HAP-1 (cell line): ENCODE measurements around the gene CALCOCO1.

Experiments used
- DNase-seq, 2 experiments: peaks; one replicate each; pipeline ENCODE4 v3.0.0-alpha.2; 2016 to 2020; ENCODE audit warnings: low spot score in 2 of 2
- H3K27me3 ChIP-seq: fragments of 250-450 bp; sonication (Bioruptor Pico); 2 replicates; pipeline ENCODE4 v1.5.1; 2020; ENCODE audit warnings: low read depth, mild to moderate bottlenecking, moderate library complexity
- H3K36me3 ChIP-seq: fragments of 250-450 bp; sonication (Bioruptor Pico); replicated peaks from 2 replicates; pipeline ENCODE4 v1.5.1; 2020; ENCODE audit warnings: mild to moderate bottlenecking
- H3K4me1 ChIP-seq: fragments of 250-450 bp; sonication (Bioruptor Pico); 2 replicates; pipeline ENCODE4 v1.5.1; 2020; ENCODE audit warnings: mild to moderate bottlenecking
- H3K4me3 ChIP-seq: fragments of 250-450 bp; sonication (Bioruptor Pico); 2 replicates; pipeline ENCODE4 v1.5.1; 2020; ENCODE audit warnings: mild to moderate bottlenecking, moderate library complexity
- H3K9me3 ChIP-seq: fragments of 250-450 bp; sonication (Bioruptor Pico); 2 replicates; pipeline ENCODE4 v1.5.1; 2020; ENCODE audit warnings: mild to moderate bottlenecking, moderate library complexity
- in situ Hi-C: fragments of 300-500 bp; cut with MboI; formaldehyde crosslinking; loops from 3 replicates; pipeline ENCODE4 v1.14.3; 2020; ENCODE audit warnings: low sequenced_read_pairs, inconsistent platforms, mixed read lengths

The CALCOCO1 gene

GRCh38 chr12:53713516-53713915 lies 13.7 kb downstream of the CALCOCO1 start:
- peaks cover 17% of the 10 kb centered on the region for H3K27me3 ChIP-seq
- DNase-seq, result no peak
- no peaks in the 10 kb centered on the region for H3K4me1 ChIP-seq
- in situ Hi-C loops, result no loop called here
- no peak overlapping the region for H3K4me3 ChIP-seq
- no peaks in the 10 kb centered on the region for H3K9me3 ChIP-seq
- no peaks in the 10 kb centered on the region for H3K36me3 ChIP-seq

GRCh38 chr12:53712059-53712643 lies 15.1 kb downstream of the CALCOCO1 start:
- Histone ChIP-seq H3K4me1 (no peaks in the 10 kb centered on the region), H3K27me3 (peaks cover 25% of the 10 kb centered on the region), H3K36me3 (no peaks in the 10 kb centered on the region), H3K4me3 (no peak overlapping the region), H3K9me3 (no peaks in the 10 kb centered on the region)
- no peak for DNase-seq
- in situ Hi-C loops, result no loop called here

GRCh38 chr12:53710091-53710490 lies 17.2 kb downstream of the CALCOCO1 start:
- Histone ChIP-seq H3K4me3 (no peak overlapping the region), H3K27me3 (peaks cover 40% of the 10 kb centered on the region), H3K4me1 (no peaks in the 10 kb centered on the region), H3K36me3 (no peaks in the 10 kb centered on the region), H3K9me3 (no peaks in the 10 kb centered on the region)
- in situ Hi-C loops, result no loop called here
- no peak for DNase-seq

GRCh38 chr12:53709671-53710070 lies 17.6 kb downstream of the CALCOCO1 start:
- in situ Hi-C loops, result no loop called here
- H3K9me3 ChIP-seq, result no peaks in the 10 kb centered on the region
- no peaks in the 10 kb centered on the region for H3K36me3 ChIP-seq
- no peaks in the 10 kb centered on the region for H3K4me1 ChIP-seq
- H3K27me3 ChIP-seq, result peaks cover 43% of the 10 kb centered on the region
- H3K4me3 ChIP-seq, result no peak overlapping the region
- no peak for DNase-seq

- DNase-seq, result no peak
- Histone ChIP-seq H3K27me3 (peaks cover 66% of the 10 kb centered on the region), H3K4me1 (no peaks in the 10 kb centered on the region; the same call in 1 of the 2 replicates), H3K4me3 (no peak overlapping the region), H3K9me3 (no peaks in the 10 kb centered on the region), H3K36me3 (no peaks in the 10 kb centered on the region)
- in situ Hi-C loops, result no loop called here
Observed at GRCh38 chr12:53706080-53706479, 21.2 kb downstream of the CALCOCO1 start.

- no peaks in the 10 kb centered on the region for H3K9me3 ChIP-seq
- in situ Hi-C loops, result loop anchor here (5.0 kb wide), 1 partner anchor 39 kb away; no protein-coding TSS in a partner anchor
- no peak for DNase-seq
- no peaks in the 10 kb centered on the region for H3K36me3 ChIP-seq
- no peaks in the 10 kb centered on the region; the same call in 1 of the 2 replicates for H3K4me1 ChIP-seq
- H3K27me3 ChIP-seq, result peaks cover 74% of the 10 kb centered on the region
- no peak overlapping the region for H3K4me3 ChIP-seq
Observed at GRCh38 chr12:53703756-53704155, 23.5 kb downstream of the CALCOCO1 start.

- peaks cover 73% of the 10 kb centered on the region for H3K27me3 ChIP-seq
- DNase-seq, result peak; percentile 66 to 90
- in situ Hi-C loops, result loop anchor here (5.0 kb wide), 1 partner anchor 41 kb away; no protein-coding TSS in a partner anchor
- peaks cover 2% of the 10 kb centered on the region for H3K4me1 ChIP-seq
- H3K36me3 ChIP-seq, result no peaks in the 10 kb centered on the region
- H3K4me3 ChIP-seq, result no peak overlapping the region
- no peaks in the 10 kb centered on the region for H3K9me3 ChIP-seq
Observed at GRCh38 chr12:53701518-53702264, 25.6 kb downstream of the CALCOCO1 start.

- Histone ChIP-seq H3K27me3 (peaks cover 64% of the 10 kb centered on the region), H3K4me1 (peaks cover 10% of the 10 kb centered on the region), H3K4me3 (no peak overlapping the region), H3K36me3 (no peaks in the 10 kb centered on the region), H3K9me3 (no peaks in the 10 kb centered on the region)
- in situ Hi-C loops, result loop anchor here (5.0 kb wide), 1 partner anchor 42 kb away; no protein-coding TSS in a partner anchor
- DNase-seq, result no peak
Observed at GRCh38 chr12:53700567-53700966, 26.7 kb downstream of the CALCOCO1 start.

- H3K4me3 ChIP-seq, result no peak overlapping the region
- H3K36me3 ChIP-seq, result no peaks in the 10 kb centered on the region
- peaks cover 58% of the 10 kb centered on the region for H3K27me3 ChIP-seq
- H3K9me3 ChIP-seq, result no peaks in the 10 kb centered on the region
- no peak for DNase-seq
- H3K4me1 ChIP-seq, result peaks cover 20% of the 10 kb centered on the region
- in situ Hi-C loops, result loop anchor here (5.0 kb wide), 1 partner anchor 43 kb away; no protein-coding TSS in a partner anchor
Observed at GRCh38 chr12:53699678-53700025, 27.6 kb downstream of the CALCOCO1 start.

- Histone ChIP-seq H3K9me3 (no peaks in the 10 kb centered on the region), H3K4me1 (peaks cover 20% of the 10 kb centered on the region), H3K4me3 (no peak overlapping the region), H3K36me3 (no peaks in the 10 kb centered on the region), H3K27me3 (peaks cover 52% of the 10 kb centered on the region)
- no peak for DNase-seq
- in situ Hi-C loops, result no loop called here
Observed at GRCh38 chr12:53698948-53699677, 28.1 kb downstream of the CALCOCO1 start.

GRCh38 chr12:53696655-53697331 lies 30.5 kb downstream of the CALCOCO1 start:
- H3K27me3 ChIP-seq, result peaks cover 38% of the 10 kb centered on the region
- DNase-seq, result no peak

GRCh38 chr12:53696285-53696654 lies 31.0 kb downstream of the CALCOCO1 start:
- no peak overlapping the region for H3K4me3 ChIP-seq
- no peaks in the 10 kb centered on the region for H3K36me3 ChIP-seq
- H3K4me1 ChIP-seq, result peaks cover 20% of the 10 kb centered on the region
- in situ Hi-C loops, result no loop called here
- H3K27me3 ChIP-seq, result peaks cover 36% of the 10 kb centered on the region
- peak; percentile 82 to 89 for DNase-seq
- no peaks in the 10 kb centered on the region for H3K9me3 ChIP-seq

More at GRCh38 chr12:53696655-53697331, 30.5 kb downstream of the CALCOCO1 start:
- Histone ChIP-seq H3K9me3 (no peaks in the 10 kb centered on the region), H3K4me3 (no peak overlapping the region), H3K36me3 (no peaks in the 10 kb centered on the region), H3K4me1 (peaks cover 20% of the 10 kb centered on the region)
- in situ Hi-C loops, result no loop called here
